ENCODE data around the gene DCTN2.

DCTN2 gene

DNA sequence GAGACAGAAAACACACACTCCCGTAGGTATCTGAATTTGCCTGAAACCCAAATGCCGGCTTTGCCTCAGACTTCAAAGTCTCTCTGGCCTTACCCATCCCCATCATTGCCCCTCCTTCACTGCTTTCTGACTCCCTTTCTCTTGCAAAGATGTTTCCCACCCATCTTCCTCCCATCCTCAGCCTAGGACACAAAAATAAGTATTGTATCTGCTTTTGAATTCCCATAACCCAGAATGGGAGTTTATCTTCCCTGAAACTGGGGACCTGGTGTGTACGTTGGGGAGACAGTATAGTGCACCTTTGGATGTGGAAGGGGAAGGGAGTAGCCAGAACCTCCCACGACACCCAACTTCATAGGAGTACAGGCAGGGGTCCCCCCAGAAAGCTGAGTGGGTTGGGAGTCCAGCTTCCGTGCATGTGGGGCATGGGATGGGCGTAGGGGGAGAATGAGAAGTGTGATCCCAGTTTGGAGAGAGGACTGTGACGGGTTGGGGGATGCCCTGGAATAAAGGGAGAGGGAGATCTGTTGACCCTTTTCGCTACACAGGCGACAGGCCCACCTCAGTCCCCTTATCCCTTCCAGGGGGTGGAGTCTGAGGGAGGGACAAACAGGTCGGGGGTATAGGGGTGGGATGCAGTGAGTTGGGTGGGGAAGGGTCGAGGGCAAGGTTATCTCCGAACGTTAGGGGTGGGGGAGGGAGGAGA lies 2.4 kb upstream of the DCTN2 start:
- DNase-seq, result no peak

DNA sequence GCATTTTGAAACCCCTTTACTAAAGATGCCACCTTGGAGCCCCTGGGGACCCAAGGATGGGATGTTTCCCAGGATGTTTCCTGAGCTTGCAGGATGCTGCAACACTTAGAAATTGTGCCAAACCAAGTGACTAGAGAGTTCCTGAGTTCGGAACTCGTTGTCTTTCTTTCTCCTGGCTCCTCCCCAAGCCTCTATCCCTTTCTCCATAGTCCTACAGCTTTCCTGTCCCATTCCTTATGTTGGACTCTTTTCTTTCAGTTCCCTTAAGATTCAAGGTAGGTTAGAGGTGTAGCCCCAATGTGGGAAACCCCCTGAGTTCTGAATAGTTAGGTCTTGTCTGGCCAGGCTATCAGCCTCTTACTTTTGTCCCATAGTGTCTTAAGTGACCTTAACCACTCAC lies 1.5 kb upstream of the DCTN2 start:
- DNase-seq, result no peak

DNA sequence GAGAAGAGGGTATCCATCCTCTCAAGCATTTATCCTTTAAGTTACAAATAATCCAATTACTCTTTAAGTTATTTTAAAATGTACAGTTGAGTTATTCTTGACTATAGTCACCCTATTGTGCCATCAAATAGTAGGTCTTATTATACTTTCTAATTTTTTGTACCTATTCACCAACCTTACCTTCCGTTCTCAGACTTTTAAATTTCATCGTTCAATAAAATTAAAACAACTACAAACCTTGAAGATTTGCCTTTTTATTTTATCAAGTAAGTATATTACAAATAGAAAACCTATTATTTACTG lies 972 bp upstream of the DCTN2 start:
- no peak for DNase-seq

DNA sequence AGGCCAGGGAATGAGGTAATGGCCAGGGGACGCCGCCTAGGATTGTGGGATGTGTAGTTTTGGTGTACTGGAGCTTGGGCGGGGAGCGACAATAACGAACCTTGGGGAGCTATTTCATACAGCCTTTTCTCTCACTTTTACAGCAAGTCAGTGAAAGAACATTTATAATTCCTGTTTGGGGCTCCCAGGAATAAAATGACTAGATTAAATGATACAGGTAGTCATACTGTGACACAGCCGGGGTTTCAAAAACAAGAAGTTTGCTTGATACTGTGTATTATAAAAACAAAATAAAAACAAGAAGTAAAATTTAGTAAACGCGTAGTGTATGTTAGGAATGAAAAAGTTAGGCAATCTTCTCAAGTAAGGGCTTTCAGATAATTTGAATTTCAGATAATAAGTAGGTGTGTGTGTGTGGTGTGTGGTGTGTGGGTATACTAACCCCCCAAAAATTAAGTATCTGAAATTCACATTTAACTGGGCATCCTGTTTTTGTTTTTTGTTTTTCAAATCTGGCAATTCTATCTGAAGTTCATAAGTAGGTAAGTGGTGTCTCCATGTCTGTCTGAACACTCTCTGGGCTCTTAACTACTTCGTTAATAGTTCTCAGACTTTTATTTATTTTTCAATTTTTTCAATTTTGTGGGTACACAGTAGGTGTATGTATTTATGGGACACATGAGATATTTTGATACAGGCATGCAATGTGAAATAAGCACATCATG lies 458 bp upstream of the DCTN2 start:
- no peak for DNase-seq

DNA sequence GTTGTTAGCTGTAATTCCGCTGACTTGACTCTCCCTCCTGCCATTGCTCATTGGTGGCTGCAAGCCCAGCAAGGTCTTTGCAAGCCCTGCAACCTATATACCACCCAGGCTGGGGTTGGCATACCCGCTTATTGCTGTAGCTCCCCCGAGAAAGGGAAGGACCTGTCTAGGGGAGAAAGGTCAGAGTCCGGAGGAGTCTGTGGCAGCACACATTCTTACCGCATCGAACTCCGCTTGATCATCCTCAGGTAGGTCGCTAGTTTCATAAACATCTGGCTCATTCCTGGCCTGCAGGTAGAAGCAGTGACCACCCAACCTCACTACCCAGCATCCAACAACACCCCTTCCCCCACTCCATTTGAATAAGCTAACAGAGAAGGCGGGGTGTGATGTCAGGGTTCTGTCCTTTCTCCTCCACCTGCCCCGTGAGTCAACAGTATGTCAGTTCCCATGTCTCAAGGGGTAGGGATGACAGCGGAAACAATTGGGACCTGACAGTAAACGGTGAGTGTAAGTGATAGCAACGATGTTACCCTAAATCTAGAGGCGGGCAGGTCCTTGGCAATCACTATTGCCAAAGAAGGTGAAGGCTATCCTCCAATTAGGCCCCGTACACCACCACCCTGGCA lies 1.1 kb downstream of the DCTN2 start:
- DNase-seq, result no peak

DNA sequence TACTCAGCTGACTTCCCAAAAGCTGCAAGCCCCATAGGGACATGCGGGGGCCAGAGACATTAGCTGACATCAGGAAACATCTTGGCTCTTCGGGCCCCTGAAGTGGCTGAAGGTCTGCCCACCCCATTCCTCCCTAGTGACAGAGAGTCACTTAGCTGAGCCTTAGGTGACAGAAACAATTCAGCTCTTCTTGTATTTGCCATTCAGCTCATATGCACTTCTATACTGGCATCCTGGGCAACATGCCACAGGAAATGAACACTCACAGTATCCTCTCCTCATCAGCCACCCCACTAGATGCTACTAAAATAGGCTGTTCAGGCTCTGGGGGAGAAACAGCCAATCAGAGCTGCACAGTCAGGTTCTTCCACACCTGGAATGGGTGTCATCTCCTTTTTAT lies 3.4 kb downstream of the DCTN2 start:
- no peak for DNase-seq

DNA sequence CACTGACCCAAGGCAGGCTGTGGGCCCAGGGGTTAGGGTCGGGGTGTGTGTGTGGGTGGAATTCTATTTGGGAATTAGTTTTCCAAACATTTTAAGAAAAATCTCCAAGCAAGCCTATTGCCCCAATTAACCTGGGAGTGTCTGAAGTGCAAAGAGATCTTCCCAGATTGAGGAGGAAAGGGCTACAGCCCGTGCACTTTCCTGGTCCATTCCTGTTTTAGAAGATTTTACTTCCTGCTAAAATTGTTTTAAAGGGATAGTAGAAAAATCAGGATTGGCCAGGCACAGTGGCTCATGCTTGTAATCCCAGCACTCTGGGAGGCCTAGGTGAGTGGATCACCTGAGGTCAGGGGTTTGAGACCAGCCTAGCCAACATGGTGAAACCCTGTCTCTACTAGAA lies 5.3 kb downstream of the DCTN2 start:
- no peak for DNase-seq

DNA sequence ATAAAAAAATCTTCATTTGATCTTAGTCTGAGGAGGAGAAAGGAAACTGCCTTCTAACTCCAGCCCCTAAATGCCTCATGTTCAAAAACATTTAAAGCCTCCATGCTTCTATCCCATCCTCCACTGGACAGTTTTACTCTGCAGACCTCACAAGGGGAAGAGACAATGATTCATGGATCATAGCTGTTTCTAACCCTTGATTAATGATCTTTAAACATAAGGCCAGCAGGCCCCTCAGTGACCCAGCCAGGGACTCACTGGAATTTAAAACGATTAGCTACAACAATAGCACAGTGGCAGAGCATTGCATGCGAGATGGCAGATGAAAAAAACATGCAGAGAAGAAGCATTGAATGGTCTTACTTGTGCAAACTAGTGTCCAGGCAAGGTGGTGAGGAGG lies 6.0 kb downstream of the DCTN2 start:
- no peak for DNase-seq

DNA sequence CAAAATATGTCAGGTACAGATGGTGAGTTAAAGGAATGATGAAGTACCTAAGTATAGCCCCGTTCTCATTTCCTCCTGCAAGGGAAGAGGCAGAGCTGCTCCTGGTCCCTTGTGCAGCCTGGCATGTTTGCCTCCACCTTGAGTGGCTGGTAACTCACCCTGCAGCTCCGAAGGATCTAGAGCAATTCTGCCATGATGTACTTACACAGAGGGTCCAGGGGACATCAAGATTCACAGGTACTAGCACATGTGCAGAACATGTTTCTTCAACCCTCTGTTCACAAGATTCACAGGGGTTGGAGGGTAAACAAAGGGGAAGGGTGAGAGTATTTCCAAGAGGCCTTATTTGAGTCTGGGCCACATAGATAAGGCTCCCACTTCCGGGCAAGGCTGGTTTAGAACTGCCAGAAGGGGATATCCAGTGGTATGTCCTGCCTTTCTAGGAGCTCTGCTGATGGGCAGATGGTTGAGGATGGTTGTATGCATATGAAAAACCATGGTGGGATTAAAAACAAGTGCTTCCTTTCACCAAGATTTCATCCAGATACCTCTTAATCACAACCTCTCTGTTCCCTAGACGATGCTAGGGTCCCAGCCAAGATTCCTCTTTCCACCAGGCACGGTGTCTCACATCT lies 7.7 kb downstream of the DCTN2 start:
- no peak for DNase-seq

DNA sequence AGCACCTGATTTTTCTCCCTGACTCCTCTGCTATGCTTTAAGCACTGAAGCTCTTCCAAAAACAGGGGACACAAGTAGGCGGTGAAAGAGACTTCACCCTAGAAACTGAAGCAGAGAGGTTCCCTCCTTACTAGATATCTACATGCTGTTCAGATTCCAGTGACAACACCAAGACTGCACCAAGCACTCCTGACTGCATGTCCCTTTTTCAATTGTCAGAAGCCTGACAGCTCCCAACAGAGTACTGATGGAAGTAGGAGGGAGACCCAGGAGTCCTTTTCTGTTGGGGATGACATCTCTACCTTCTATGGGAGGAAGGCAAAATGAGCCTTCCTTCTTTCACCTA lies 10.4 kb downstream of the DCTN2 start:
- no peak for DNase-seq

DNA sequence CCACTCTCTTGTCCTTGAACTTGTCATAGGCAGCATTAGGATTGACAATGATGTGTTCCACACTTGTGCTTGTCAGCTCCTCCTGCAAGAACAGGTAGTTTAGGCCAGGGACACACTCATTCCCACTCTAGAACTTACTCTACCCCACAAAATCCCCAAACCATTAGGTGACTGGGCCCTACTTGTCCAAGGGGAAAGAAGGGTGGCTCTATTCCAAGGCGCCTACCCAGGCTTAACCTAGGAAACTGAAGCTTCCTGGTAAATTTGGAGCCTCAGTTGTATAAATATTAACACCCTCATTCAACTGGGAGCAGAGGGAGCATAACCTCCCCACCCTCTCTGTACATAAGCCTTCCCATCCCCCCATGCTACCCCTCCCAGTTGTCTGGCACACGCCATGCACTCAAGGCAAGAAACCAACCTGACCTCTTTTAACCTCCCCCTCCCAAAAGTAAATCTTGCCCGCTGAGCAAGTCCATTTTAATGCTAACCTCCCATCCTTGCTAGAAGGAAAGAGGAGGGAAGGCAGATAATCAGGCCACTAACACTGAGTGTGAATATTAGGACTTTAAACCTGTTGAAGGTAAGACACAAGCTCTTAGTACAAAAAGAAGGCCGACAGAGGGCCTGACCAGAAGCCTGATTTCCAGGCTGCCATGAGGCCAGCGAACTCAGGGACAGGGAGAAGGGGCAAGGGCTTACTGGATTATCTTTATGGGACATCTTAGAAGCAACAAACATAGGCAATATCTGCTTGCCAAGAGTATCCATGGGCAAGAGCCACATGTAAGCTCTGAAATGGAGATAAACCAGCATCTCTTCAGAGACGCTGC lies 11.0 kb downstream of the DCTN2 start:
- no peak for DNase-seq

DNA sequence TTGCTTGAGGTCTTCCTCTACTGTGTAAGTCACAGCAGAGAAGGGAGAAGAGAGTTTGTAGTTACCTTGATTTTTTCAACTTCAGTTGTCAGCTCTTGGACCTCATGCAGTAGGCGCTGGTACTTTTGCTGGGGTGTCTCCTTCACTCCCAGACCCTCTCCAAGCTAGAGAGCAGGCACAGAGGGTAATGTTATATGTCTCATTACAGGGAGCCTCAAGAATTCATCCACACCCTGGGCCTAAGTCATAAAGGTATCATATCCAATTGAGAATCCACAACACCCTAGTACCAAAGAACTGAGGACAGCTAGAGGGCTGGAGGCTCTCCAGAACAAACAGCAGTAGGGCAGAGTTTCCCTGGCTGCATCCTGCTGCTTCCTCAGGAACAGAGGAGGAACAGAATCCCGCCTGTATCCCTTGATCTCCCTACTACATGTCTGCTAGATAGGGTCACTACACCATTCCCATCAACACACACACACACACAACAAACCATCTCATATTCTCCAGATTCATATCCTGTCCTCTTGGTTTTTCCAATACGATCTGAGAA lies 11.9 kb downstream of the DCTN2 start:
- DNase-seq, result no peak

DNA sequence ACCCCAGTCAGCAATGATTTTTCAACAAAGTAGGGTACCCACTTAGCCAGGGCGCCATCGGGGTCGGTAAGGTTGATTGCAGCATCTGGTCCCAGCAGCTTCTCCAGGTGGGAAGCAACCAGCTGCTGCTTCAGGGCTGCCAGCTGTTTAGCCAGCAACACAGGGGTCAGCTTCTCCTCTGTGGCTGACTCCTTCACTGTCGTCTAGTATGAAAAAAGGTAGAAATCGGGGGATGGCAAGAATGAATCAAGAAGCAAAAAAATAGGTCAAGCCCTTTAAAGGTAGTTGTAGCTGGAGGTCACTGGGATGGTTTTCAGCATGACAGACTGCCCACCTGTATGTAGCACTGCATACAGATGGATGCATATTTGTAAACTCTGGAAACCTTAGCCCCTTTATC lies 12.7 kb downstream of the DCTN2 start:
- DNase-seq, result no peak

DNA sequence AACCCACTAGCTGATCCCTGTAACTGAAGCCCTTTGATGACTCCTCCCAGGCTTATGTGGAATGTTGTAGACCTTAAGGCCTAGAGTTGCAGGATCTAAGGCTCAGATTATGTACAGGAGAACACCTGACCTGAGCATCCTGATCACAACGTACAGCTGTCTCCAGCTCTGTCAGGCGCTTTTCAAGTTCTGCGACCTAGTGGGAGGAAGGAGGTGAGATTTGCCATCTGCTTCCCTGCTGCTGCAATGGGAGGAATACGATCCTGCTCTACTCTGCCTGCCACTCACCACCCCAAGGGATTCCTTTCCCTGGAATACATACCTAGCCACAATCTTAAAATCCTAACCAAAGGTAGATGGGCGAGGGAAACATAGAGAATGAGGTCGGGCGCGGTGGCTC lies 13.9 kb downstream of the DCTN2 start:
- no peak for DNase-seq

DNA sequence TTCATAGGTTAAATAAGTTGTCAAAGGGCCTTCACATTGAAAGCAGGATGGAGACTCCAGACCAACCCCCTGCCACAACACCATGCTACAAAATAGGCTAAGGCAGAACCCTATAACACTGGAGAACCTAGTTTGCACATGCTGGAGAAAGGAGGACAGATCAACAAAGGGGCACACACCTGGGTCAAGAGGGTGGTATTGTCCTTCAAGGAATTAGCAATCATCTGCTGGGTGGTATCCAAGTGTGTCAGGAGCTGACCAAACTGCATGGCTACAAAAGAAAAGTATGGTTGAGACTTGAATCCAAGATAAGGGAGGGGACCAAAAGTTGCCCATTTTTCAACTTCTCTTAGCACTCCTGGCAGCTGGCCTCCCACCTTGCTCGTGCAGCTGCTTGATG lies 15.2 kb downstream of the DCTN2 start:
- no peak for DNase-seq

DNA sequence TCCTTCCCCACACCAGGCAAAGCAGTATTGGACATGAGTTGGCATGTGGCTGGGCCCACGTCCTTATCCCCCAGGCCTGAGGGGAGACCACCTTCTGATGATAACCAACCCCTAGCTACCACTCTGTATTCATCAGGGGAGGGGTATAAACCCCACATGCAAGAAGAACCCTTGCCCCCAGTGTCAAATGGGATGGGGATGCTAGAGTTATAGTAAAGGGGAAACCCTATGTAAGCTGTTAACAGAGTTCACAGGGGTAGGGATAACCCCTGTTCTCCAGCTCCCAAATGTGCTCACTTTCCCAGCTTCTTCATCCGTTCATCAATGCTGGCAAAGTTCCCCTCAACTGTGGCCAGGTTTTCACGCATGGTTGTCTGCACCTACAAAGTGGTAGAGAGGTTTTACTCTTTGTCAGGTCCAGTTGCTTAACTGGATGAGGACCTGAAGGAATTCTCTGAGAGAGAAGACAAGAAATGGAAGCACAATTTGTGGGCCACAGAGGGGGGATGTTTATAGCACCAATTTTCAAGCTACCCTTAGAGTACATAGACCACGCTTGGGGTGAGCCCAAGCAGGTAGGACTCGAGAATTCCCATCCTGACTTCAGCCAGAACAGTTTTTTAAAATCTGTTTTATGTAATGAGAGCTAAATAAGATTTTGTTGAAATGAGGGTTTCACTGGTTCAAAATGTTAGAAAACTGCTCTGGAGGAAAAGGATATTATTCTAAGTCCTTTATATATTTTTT lies 16.4 kb downstream of the DCTN2 start:
- DNase-seq, result no peak

DNA sequence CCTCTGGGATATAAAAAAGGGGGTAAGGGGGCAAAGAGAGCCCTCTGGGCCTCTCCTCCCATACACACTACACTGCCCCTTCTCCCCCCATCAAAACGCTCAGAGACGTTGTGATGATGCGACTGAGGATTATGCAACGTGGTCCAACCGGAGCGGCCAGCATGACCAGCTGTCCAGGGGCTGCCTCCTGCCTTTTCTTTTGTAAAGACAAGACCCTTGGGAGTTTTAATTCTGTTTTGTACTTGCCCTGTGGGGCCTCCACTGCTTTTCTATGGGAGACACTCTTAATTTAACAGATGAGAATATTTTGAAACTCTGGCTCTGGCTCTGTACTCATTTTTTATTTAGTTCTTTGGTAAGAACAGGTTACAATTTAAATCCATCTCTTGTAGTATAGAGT lies 17.2 kb downstream of the DCTN2 start:
- DNase-seq, result no peak

DNA sequence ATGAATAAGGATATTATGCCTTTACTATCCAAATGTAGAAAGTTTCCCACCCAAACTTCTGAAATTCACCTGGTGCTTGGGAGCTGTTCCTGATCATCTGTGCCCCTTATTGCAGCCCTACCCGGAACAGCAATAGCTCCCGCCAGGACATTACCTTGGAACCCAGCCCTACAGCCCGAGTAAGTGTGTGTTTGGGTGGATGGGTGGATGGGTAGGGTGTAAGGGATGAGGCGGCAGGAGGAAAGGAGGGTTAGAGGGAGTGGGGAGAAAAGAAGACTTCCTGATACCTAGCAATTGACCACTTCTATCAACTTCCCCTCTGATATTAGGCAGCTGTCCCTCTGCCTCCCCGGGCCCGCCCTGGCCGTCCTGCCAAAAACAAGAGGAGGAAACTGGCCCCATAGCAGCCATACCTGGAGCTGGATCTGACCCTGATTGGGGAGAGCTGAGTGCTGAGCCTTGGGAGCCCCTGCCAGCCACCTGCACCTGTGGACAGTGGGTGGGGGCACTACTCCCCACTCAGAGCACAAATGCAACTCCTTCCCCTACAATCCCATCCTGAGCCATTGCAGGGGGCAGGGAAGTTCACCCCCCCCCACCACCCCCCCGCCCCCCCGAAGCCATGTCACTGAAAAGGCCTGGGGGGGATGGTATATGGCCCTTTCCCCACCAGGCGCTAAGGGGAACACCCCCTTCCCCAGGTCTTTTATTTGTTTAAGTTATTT lies 18.0 kb downstream of the DCTN2 start:
- no peak for DNase-seq

DNA sequence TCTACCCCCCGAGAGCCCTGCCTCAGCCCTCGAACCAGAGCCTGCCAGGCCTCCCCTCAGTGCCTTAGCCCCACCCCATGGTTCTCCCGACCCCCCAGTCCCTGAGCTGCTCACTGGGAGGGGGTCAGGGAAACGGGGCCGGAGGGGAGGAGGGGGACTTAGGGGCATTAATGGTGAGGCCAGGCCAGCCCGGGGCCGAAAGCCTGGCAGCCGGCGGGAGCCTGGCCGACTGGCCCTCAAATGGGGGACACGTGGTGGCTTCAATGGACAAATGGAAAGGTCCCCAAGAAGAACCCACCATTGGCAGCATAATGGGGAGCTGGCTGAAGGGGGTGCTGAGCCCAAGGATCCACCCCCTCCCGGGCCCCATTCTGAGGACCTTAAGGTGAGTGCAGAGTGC lies 18.8 kb downstream of the DCTN2 start:
- no peak for DNase-seq

DNA sequence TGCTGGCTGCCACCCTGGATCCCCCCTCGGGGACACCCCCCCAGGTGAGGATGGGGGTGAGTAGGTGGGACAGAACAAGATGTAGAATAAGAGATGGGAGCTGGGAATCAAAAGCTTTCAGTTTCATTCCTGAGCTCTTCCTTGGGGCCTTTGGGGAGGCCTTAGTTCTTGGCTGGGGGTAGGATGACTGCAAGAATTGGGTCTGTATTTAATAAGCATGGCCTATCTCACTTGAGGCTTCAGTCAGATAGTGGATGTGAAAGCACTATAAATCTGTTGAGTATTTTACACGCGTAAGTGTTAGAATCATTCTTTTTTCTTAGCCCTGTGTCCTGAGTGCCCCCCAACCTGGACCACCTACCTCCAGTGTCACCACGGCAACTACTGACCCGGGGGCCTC lies 19.8 kb downstream of the DCTN2 start:
- no peak for DNase-seq

DNA sequence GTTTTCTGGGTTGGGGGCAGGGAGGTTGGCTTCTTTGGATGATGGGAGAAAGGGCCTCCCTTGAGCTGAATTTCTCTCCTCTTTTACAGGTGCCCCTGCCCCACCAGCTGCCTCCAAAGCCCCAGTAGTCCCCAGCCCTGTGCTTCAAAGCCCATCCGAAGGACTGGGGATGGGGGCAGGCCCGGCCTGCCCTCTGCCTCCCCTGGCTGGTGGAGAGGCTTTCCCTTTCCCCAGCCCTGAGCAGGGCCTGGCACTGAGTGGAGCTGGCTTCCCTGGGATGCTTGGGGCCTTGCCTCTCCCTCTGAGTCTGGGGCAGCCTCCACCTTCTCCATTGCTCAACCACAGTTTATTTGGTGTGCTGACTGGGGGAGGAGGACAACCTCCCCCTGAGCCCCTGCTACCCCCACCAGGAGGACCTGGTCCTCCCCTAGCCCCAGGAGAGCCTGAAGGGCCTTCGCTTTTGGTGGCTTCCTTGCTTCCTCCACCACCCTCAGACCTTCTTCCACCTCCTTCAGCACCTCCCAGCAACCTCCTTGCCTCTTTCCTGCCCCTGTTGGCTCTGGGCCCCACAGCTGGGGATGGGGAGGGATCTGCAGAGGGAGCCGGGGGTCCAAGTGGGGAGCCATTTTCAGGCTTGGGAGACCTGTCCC lies 20.4 kb downstream of the DCTN2 start:
- no peak for DNase-seq

Measured in DMS79 (cell line).